Activated CD8-positive, alpha-beta T cell treated with anti-CD3 and anti-CD28 coated beads for 36 hours (primary cell): Measurements from ENCODE around the gene RAB40C. TPM values are rescaled to one million over a fixed set of nuclear protein-coding genes. Genes with fewer than 3 reads are reported as not detected.

Source experiments
- ATAC-seq: fragments of 200-7000 bp; cut with Tn5 transposase; one replicate; pipeline ENCODE4 v1.10.0; 2021; ENCODE audit warnings: mild to moderate bottlenecking, moderate library complexity
- CTCF ChIA-PET: fragments of 350-600 bp; sonication (Branson Sonifier 250); formaldehyde crosslinking; loops from one replicate; lab custom pipeline; 2021; ENCODE audit warnings: antibody characterized with exemption; lab: Charles Lee
- POLR2A ChIA-PET: fragments of 350-600 bp; sonication (Branson Sonifier 250); formaldehyde crosslinking; loops from one replicate; lab custom pipeline; 2021; ENCODE audit warnings: antibody characterized with exemption; lab: Charles Lee
- DNase-seq: peaks from one replicate; pipeline ENCODE4 v3.0.0-alpha.2; 2020
- H3K27ac Mint-ChIP-seq: one replicate; pipeline ENCODE4 v1.8.0; 2021; ENCODE audit warnings: mild to moderate bottlenecking, mixed read lengths
- H3K27me3 Mint-ChIP-seq: one replicate; pipeline ENCODE4 v1.8.0; 2021; ENCODE audit warnings: mixed read lengths
- H3K36me3 Mint-ChIP-seq: one replicate; pipeline ENCODE4 v1.8.0; 2021; ENCODE audit warnings: low read depth, mixed read lengths
- H3K4me1 Mint-ChIP-seq: one replicate; pipeline ENCODE4 v1.8.0; 2021; ENCODE audit warnings: low read depth, mixed read lengths
- H3K4me3 Mint-ChIP-seq: one replicate; pipeline ENCODE4 v1.8.0; 2021; ENCODE audit warnings: mild to moderate bottlenecking, moderate library complexity, mixed read lengths
- H3K9me3 Mint-ChIP-seq: one replicate; pipeline ENCODE4 v1.8.0; 2021; ENCODE audit warnings: mixed read lengths
- intact Hi-C: fragments of 100-400 bp; cut with micrococcal nuclease; formaldehyde crosslinking; loops from one replicate; pipeline ENCODE4 v1.10.0; 2022
- total RNA-seq, 2 experiments: library from RNA; stranded (reverse); gene quantifications; one replicate each; pipeline ENCODE4 v1.2.3, GENCODE V29; 2021
- TF ChIP-seq, protein P1 (sequence below): fragments of 200-600 bp; IDR thresholded peaks from one replicate; pipeline ENCODE4 v1.8.0; 2022; ENCODE audit warnings: antibody characterized with exemption, mild to moderate bottlenecking

RAB40C gene
- total RNA-seq, 2 experiments from 2014 or later = 8.1 to 8.8 TPM

DNA sequence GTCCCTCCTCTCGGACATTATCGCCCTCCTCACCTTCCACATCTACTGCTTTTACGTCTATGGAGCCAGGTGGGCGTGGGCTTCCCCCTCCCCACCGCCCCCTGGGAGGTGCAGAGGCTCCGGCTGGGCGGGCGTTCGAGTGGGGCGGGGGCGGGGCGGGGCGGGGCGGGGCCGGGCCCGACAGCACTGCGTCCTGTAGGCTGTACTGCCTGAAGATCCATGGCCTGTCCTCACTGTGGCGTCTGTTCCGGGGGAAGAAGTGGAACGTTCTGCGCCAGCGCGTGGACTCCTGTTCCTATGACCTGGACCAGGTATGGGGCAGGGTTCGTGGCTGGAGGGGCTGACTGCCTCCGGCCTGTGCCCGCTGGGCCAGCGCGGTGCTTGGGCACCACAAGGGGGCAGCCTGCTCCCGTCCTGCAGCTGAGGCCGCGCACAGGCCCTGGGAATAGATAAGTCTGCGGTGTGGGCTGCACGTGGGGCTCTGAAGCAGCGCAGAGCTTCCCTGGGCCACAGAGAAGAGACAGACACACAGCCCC lies 10.9 kb upstream of the RAB40C start:
- CTCF ChIA-PET = interaction anchor here (0.7 to 1.5 kb wide), 3 partner anchors 19 to 31 kb away, joined by 3 to 6 read pairs (median 4); no protein-coding TSS in a partner anchor
- no peaks in the 10 kb centered on the region for H3K36me3 Mint-ChIP-seq
- ATAC-seq = peak; percentile 96
- H3K27ac Mint-ChIP-seq = no peak overlapping the region
- POLR2A ChIA-PET = interaction anchor here (1.5 to 2.0 kb wide), 2 partner anchors 10 to 58 kb away, joined by 4 to 8 read pairs; partner anchors contain the start of gene METTL26
- intact Hi-C loops = no loop called here
- H3K4me3 Mint-ChIP-seq = no peak overlapping the region
- no peaks in the 10 kb centered on the region for H3K9me3 Mint-ChIP-seq
- no peaks in the 10 kb centered on the region for H3K27me3 Mint-ChIP-seq
- TF ChIP-seq, protein P1, sequence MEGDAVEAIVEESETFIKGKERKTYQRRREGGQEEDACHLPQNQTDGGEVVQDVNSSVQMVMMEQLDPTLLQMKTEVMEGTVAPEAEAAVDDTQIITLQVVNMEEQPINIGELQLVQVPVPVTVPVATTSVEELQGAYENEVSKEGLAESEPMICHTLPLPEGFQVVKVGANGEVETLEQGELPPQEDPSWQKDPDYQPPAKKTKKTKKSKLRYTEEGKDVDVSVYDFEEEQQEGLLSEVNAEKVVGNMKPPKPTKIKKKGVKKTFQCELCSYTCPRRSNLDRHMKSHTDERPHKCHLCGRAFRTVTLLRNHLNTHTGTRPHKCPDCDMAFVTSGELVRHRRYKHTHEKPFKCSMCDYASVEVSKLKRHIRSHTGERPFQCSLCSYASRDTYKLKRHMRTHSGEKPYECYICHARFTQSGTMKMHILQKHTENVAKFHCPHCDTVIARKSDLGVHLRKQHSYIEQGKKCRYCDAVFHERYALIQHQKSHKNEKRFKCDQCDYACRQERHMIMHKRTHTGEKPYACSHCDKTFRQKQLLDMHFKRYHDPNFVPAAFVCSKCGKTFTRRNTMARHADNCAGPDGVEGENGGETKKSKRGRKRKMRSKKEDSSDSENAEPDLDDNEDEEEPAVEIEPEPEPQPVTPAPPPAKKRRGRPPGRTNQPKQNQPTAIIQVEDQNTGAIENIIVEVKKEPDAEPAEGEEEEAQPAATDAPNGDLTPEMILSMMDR = peak; percentile 76
- peaks cover 3% of the 10 kb centered on the region for H3K4me1 Mint-ChIP-seq
- DNase-seq = peak; percentile 81

GRCh38 chr16:580141-580945 lies 9.5 kb upstream of the RAB40C start:
- Mint-ChIP-seq H3K36me3 (no peaks in the 10 kb centered on the region), H3K4me3 (no peak overlapping the region), H3K27me3 (no peaks in the 10 kb centered on the region), H3K27ac (no peak overlapping the region), H3K9me3 (no peaks in the 10 kb centered on the region), H3K4me1 (peaks cover 3% of the 10 kb centered on the region)
- POLR2A ChIA-PET = interaction anchor here (2.0 kb wide), 1 partner anchor 8 kb away, joined by 8 read pairs; no protein-coding TSS in a partner anchor
- CTCF ChIA-PET = interaction anchor here (1.5 kb wide), 1 partner anchor 17 kb away, joined by 4 read pairs; no protein-coding TSS in a partner anchor
- ATAC-seq = no peak
- DNase-seq = no peak
- intact Hi-C loops = loop anchor here (10.0 kb wide), 1 partner anchor 84 kb away; the partner anchor contains the start of gene RHOT2
- TF ChIP-seq, protein P1 = no peak

DNA sequence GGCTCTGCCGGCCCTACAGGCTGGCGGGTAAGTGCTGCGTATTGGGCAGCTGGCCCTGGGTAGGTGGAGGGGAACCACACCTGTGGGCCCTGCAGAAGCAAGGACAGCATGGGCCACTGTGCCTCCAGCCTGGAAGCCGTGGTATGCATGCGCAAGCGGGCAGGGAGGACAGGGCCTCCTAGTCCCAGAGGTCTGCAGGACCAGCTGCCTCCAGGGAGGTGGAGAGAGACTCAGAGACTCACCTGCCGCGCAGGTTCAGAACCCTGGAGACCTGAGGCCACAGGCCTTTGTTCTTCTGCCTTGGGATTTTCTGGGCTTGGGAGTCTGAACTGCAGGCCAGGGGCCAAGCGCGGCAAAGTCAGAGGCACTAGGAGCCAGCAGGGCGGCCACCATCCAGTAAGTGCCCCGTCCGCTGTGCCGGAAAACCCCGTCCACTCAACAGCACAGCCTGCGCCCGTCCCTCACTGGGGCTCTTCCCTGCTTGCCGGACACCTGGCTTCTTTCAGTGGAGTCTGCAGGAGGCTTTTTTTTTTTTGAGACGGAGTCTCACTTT lies 8.8 kb upstream of the RAB40C start:
- intact Hi-C loops = loop anchor here (10.0 kb wide), 1 partner anchor 84 kb away; the partner anchor contains the start of gene RHOT2
- Mint-ChIP-seq H3K4me1 (peaks cover 3% of the 10 kb centered on the region), H3K27ac (no peak overlapping the region), H3K36me3 (no peaks in the 10 kb centered on the region), H3K4me3 (no peak overlapping the region), H3K27me3 (no peaks in the 10 kb centered on the region), H3K9me3 (no peaks in the 10 kb centered on the region)
- DNase-seq (no peak), ATAC-seq (no peak)
- TF ChIP-seq, protein P1 = no peak
- CTCF ChIA-PET = no interaction called here
- POLR2A ChIA-PET = interaction anchor here (0.9 kb wide), 1 partner anchor 30 kb away, joined by 3 read pairs; no protein-coding TSS in a partner anchor

GRCh38 chr16:582218-582613 lies 7.7 kb upstream of the RAB40C start:
- POLR2A ChIA-PET = interaction anchor here (0.6 to 1.4 kb wide), 2 partner anchors 42 to 60 kb away, joined by 3 read pairs; no protein-coding TSS in a partner anchor
- Mint-ChIP-seq H3K27me3 (no peaks in the 10 kb centered on the region), H3K36me3 (peaks cover under 1% of the 10 kb centered on the region), H3K27ac (no peak overlapping the region), H3K9me3 (no peaks in the 10 kb centered on the region), H3K4me3 (no peak overlapping the region), H3K4me1 (peaks cover 3% of the 10 kb centered on the region)
- intact Hi-C loops = loop anchor here (10.0 kb wide), 1 partner anchor 83 kb away; the partner anchor contains the start of gene RHOT2
- CTCF ChIA-PET = no interaction called here
- ATAC-seq (no peak), DNase-seq (no peak)
- TF ChIP-seq, protein P1 = no peak
